GM21723 (cell line): ENCODE results near the gene LPCAT3.

Source experiments
- ATAC-seq: cut with Tn5 transposase; IDR thresholded peaks from one replicate; pipeline ENCODE4 v1.9.1; 2021; ENCODE audit warnings: mild to moderate bottlenecking, moderate library complexity; ENCODE audit not compliant: unreplicated experiment

LPCAT3 gene

DNA sequence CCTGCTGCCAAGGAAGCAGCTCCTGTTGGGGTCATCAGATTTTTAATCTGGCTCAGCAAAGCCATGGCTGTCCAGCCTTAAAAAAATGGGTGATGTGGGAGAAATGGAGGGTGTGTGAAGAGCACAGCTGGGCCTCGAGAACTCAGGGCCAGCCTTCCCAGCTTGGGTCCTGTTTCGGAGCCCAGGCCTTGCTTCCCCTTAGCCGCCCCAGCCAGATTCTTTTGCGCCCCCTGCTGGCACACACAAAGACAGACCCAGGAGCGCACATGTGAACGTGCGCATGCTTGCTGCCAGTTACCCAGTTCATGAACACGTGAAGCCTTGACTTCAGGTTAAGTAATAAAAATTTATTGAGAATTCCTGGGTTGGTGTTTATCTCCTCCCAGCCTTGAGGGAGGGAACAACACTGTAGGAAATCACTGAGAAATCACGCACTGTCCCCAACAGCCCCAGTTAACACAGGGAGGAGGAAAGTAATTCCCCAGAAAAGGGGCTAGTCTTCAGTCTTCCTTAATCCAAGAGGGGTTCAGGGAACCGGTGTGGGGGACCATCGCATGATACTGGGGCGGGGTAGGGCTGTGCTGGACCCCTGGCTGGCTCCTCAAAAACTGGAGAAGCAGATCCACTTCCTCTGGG is 53.1 kb downstream of the LPCAT3 start:
- peak; percentile 36 for ATAC-seq

DNA sequence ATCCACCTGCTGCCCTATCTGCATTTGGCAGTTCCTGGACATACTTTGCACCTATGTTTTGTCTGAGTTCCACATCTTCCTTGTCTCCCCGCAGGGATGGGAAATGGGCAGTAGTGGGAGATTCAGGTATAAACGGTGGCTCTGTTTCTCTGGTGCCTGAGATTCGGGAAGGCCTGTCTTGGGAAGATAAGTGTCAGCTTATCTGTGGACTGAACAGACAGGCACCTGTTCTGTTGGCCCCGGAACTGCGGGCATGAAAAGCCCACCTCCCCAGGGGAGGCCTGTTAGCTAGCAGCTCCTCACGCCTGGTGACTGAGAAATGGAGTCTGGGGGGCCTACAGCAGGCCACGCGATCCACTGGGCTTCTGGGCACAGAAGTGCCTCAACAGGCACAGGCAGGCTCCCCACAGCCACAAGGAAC is 53.7 kb downstream of the LPCAT3 start:
- no peak for ATAC-seq

DNA sequence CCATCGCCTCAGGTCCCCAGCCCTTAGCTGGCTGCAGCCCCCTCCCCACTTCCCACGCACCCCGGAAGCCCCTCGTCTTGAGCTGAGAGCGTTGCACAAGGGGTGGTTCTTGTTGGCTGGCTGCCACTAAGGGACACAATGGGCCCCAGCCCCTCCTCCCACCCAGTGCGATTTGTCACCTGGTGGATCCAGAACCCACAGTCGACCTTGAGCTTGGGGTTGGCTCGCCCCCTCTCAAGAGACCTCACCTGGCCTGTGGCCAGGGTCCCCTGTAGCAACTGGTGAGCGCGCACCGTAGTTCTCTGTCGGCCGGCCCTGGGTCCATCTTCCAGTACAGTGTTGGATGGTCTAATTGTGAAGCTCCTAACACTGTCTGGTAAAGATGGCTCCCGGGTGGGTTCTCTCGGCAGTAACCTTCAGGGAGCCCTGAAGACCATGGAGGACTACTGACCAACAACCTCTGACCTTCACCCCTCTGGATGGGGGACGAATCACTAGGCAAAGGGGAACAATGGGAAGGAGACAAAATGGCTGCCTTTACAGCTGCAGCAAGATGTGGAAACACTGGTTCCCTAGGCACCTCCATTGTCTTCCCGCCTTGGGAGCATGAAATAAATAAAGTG is 54.4 kb downstream of the LPCAT3 start:
- ATAC-seq, result no peak

DNA sequence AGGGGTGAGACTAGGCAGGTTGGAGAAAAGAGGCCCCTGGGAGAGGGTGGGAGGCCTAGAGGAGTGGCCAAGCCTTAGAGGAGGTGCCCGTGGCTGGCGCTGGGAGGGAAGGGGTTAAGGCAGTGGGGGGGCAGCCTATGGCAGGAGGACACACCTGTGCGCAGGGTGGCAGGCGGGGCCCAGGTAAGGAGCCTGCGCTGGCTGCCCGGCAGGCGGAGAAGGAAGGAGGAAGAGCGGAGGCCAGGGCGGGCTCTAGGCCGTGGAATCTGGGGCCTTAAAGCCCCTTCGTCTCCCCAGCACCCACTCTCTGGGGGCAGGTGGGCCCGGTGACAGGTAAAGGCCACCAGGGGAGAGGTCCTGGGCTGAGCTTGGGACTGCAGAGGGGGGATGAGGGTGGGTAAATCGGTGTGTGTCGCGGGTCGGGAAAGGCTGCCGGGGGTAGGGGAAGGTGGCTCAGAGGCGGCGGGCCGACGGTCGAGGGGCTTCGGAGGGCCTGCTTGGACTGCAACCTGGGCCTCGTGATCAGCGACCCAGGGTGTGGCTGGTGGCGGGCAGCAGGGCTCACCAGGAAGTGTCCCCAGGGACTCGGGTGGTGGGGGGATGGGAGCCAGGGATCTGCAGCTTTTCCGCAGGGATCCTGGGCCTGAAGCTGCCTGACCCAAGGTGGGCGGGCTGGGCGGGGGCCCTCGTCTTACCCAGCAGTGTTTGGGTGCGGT is 55.1 kb downstream of the LPCAT3 start:
- no peak for ATAC-seq

DNA sequence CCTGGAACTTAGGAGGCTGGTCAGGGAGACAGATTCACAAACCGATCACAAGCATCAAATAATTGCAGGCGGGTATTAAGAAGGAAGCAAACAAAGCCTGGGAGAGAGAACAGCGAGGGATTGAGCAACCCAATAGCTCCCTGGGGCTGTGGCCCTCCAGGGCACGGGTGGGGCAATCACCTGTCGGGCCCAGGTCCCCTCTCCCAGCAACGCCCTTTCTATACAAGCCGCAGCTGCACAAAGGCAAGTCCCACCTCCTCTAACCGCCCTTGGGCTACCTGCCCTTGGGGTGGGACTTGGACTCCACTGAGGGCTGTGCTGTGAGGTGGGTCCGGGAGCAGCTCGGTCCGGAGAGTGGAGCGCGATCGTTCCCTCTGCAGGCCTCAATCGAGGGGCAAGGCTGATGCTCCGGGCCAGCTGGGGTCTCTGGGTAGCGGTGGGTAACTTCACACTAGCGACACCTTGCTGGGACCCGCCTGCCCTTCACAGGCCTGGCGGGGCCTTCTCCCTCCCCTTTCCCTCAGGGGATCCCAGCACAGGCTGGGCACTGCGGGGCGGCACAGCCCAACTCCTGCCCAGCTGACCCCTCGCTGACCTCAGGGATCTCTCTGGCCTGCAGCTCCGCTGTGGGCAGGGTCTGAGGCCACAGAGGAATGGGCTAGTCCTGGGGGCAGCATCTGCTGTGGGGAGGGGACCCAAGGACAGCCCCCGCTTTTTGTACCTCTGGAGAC is 55.8 kb downstream of the LPCAT3 start:
- no peak for ATAC-seq

- ATAC-seq, result no peak
Observed at GRCh38 chr12:6961695-6962284, 56.5 kb downstream of the LPCAT3 start.

- no peak for ATAC-seq
Observed at GRCh38 chr12:6961278-6961694, 57.0 kb downstream of the LPCAT3 start.

GRCh38 chr12:6960593-6961277 is 57.5 kb downstream of the LPCAT3 start:
- ATAC-seq, result peak; percentile 30

DNA sequence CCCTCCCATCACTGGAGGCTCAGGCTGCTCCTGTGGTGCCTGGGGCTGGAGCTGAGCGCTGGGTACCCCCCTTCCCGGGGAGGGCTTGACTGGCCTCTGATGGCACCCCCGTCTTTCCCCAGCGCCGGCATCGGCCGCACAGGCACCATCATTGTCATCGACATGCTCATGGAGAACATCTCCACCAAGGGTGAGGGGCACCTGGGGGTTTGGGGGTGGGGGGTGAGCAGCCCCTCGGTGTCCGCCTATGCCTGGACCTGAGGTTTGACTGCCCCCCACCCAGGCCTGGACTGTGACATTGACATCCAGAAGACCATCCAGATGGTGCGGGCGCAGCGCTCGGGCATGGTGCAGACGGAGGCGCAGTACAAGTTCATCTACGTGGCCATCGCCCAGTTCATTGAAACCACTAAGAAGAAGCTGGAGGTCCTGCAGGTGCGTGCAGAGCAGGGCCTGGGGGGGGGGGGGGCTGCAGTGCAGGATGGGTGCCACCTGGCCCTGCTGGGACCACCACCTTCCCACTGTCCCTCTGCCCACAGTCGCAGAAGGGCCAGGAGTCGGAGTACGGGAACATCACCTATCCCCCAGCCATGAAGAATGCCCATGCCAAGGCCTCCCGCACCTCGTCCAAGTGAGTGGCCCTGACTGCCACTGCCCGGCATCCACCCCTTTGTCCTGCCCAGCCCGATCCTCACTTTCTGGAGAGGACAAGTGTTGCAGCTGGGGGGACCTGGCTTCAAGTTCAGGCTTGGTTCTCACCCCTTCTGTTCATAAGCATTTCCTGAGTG is 58.3 kb downstream of the LPCAT3 start:
- ATAC-seq, result no peak

- peak; percentile 45 for ATAC-seq
Observed at GRCh38 chr12:6959058-6959804, 59.0 kb downstream of the LPCAT3 start.

- ATAC-seq, result no peak
Observed at GRCh38 chr12:6958609-6959057, 59.6 kb downstream of the LPCAT3 start.

DNA sequence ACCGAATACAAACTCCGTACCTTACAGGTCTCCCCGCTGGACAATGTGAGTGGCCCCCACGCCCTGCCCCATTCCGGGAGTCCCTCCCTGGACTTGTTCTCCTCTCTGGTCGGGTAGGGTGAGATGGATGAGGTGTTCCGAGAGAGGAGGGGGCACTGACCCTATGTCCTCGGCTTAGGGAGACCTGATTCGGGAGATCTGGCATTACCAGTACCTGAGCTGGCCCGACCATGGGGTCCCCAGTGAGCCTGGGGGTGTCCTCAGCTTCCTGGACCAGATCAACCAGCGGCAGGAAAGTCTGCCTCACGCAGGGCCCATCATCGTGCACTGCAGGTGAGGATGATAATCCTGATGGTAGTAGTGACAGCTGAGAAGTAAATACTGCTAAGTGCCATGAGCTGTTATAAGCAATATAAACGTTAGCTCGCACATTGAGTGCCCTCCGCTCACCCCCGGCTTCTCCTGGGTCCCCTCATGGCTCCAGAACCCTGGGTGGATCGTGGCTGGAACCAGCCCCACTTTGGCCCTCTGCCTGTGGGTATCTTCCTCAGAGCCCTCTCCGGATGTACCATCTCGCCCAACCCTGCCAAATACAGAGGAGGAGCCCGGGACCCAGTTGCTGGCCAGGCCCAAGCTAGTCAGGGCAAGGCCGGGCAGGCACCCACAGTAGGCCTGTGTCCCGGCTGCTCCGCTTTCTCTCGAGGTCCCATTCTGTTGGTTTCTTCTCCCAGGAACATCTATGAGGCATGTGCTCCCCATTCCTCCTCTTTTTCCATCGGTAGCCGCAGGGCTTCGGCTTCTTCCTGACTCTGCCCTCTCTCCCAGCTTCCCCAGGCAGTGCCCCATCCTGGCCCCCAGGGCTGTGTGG is 60.3 kb downstream of the LPCAT3 start:
- ATAC-seq, result no peak

- ATAC-seq, result no peak
Observed at GRCh38 chr12:6957151-6957701, 61.0 kb downstream of the LPCAT3 start.

GRCh38 chr12:6956021-6956727 is 62.1 kb downstream of the LPCAT3 start:
- no peak for ATAC-seq

DNA sequence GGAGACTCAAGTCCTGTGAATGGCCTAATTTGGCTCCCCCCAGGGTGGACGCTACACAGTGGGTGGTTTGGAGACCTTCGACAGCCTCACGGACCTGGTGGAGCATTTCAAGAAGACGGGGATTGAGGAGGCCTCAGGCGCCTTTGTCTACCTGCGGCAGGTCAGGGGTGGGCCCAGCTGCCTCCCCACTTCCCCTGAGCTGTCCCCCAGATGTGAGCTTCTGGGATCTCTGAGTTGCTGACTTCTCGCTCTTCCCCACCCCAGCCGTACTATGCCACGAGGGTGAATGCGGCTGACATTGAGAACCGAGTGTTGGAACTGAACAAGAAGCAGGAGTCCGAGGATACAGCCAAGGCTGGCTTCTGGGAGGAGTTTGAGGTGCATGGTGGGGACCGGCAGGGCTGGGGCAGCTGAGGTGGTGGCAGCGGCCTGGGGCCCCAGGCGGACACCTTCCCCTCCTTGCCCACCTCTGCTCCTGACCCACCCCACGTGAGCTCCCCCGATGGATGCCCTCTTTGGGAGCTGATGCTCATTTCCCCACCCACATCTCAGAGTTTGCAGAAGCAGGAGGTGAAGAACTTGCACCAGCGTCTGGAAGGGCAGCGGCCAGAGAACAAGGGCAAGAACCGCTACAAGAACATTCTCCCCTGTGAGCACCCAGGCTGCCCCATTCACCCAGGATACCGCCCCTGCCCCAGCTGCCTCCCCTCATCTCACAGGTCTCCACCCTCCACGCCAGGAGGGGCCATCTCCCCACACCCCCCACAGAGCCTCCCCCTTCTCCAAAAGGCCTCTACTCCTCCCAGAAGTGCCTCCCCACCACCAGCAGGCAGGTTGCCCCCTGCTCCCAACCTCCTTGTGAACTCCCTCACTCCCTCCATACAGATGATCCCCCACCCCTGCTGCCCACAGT is 62.9 kb downstream of the LPCAT3 start:
- ATAC-seq, result no peak
